ENCODE data around the gene BEST3.

GRCh38 chr12:69663726-69664125, 35.4 kb downstream of the BEST3 start:
- TF ChIP-seq EP300 (conservative IDR thresholded peaks at IDR 0.05; ENCODE audit: poor library complexity, severe bottlenecking), result no peak
- TF ChIP-seq CTCF (IDR thresholded peaks at IDR 0.05; ENCODE audit: poor library complexity, severe bottlenecking), result no peak
- no peak for TF ChIP-seq RAD21 (conservative IDR thresholded peaks at IDR 0.05)
- TF ChIP-seq TAF1 (IDR thresholded peaks at IDR 0.05; ENCODE audit: low read depth), result no peak

All from neural cell (in vitro differentiated cells).